ENCODE data around the gene CCL17. TPM values are rescaled to one million over a fixed set of nuclear protein-coding genes. Genes with fewer than 3 reads are reported as not detected.
A peak's percentile ranks its signal among the peaks of the same experiment; 100 is the strongest.

The CCL17 gene
- total and polyA plus RNA-seq, 4 donors, result not detected

GRCh38 chr16:57386381-57386951 lies 18.1 kb upstream of the CCL17 start:
- H3K4me3 ChIP-seq (ENCODE audit: low read depth, low read length), result no peak overlapping the region
- H3K27ac ChIP-seq (ENCODE audit: low read depth, low read length), result no peak overlapping the region
- H3K36me3 ChIP-seq (ENCODE audit: control insufficient read depth, insufficient read depth, low read length), result peaks cover 24% of the 10 kb centered on the region
- WGBS (ENCODE audit: insufficient coverage), result 47% methylated on average over 3 of the region's 5 CpGs
- DNase-seq (ENCODE audit: low read depth in 4 of 6, low spot score in 6 of 6), result peak in 2 of 6 donors; percentile 41 to 58
- peaks cover 12% of the 10 kb centered on the region for H3K4me1 ChIP-seq (ENCODE audit: control insufficient read depth, insufficient read depth, low read length)
- no peaks in the 10 kb centered on the region for H3K9me3 ChIP-seq (ENCODE audit: control insufficient read depth, insufficient read depth, low read length)
- no peaks in the 10 kb centered on the region for H3K27me3 ChIP-seq (ENCODE audit: control insufficient read depth, insufficient read depth, low read length)

- Histone ChIP-seq H3K4me3 (ENCODE audit: low read depth, low read length) (no peak overlapping the region), H3K36me3 (ENCODE audit: control insufficient read depth, insufficient read depth, low read length) (peaks cover 12% of the 10 kb centered on the region), H3K9me3 (ENCODE audit: control insufficient read depth, insufficient read depth, low read length) (no peaks in the 10 kb centered on the region), H3K27me3 (ENCODE audit: control insufficient read depth, insufficient read depth, low read length) (no peaks in the 10 kb centered on the region), H3K27ac (ENCODE audit: low read depth, low read length) (no peak overlapping the region), H3K4me1 (ENCODE audit: control insufficient read depth, insufficient read depth, low read length) (peaks cover 12% of the 10 kb centered on the region)
- DNase-seq (ENCODE audit: low read depth in 4 of 6, low spot score in 6 of 6), result no peak
- WGBS (ENCODE audit: insufficient coverage), result 86% methylated on average over 2 of the region's 3 CpGs
These were observed 16.8 kb upstream of the CCL17 start for GRCh38 chr16:57387598-57388354.

GRCh38 chr16:57388359-57389086 lies 16.0 kb upstream of the CCL17 start:
- Histone ChIP-seq H3K4me3 (ENCODE audit: low read depth, low read length) (no peak overlapping the region), H3K4me1 (ENCODE audit: control insufficient read depth, insufficient read depth, low read length) (peaks cover 12% of the 10 kb centered on the region), H3K27me3 (ENCODE audit: control insufficient read depth, insufficient read depth, low read length) (no peaks in the 10 kb centered on the region), H3K9me3 (ENCODE audit: control insufficient read depth, insufficient read depth, low read length) (no peaks in the 10 kb centered on the region), H3K27ac (ENCODE audit: low read depth, low read length) (no peak overlapping the region), H3K36me3 (ENCODE audit: control insufficient read depth, insufficient read depth, low read length) (peaks cover 4% of the 10 kb centered on the region)
- DNase-seq (ENCODE audit: low read depth in 4 of 6, low spot score in 6 of 6), result no peak
- 92% methylated on average over 7 of the region's 7 CpGs for WGBS (ENCODE audit: insufficient coverage)

- Histone ChIP-seq H3K4me1 (ENCODE audit: control insufficient read depth, insufficient read depth, low read length) (peaks cover 12% of the 10 kb centered on the region), H3K9me3 (ENCODE audit: control insufficient read depth, insufficient read depth, low read length) (no peaks in the 10 kb centered on the region), H3K36me3 (ENCODE audit: control insufficient read depth, insufficient read depth, low read length) (peaks cover 4% of the 10 kb centered on the region), H3K27ac (ENCODE audit: low read depth, low read length) (no peak overlapping the region), H3K27me3 (ENCODE audit: control insufficient read depth, insufficient read depth, low read length) (no peaks in the 10 kb centered on the region), H3K4me3 (ENCODE audit: low read depth, low read length) (no peak overlapping the region)
- WGBS (ENCODE audit: insufficient coverage), result 90% methylated on average over 3 of the region's 3 CpGs
- no peak for DNase-seq (ENCODE audit: low read depth in 4 of 6, low spot score in 6 of 6)
These were observed 15.5 kb upstream of the CCL17 start for GRCh38 chr16:57389087-57389468.

GRCh38 chr16:57390636-57391295 lies 13.8 kb upstream of the CCL17 start:
- H3K4me3 ChIP-seq (ENCODE audit: low read depth, low read length), result no peak overlapping the region
- peaks cover 8% of the 10 kb centered on the region for H3K4me1 ChIP-seq (ENCODE audit: control insufficient read depth, insufficient read depth, low read length)
- no peaks in the 10 kb centered on the region for H3K36me3 ChIP-seq (ENCODE audit: control insufficient read depth, insufficient read depth, low read length)
- DNase-seq (ENCODE audit: low read depth in 4 of 6, low spot score in 6 of 6), result no peak
- H3K9me3 ChIP-seq (ENCODE audit: control insufficient read depth, insufficient read depth, low read length), result no peaks in the 10 kb centered on the region
- WGBS (ENCODE audit: insufficient coverage), result 57% methylated on average over 4 of the region's 5 CpGs
- no peak overlapping the region for H3K27ac ChIP-seq (ENCODE audit: low read depth, low read length)
- H3K27me3 ChIP-seq (ENCODE audit: control insufficient read depth, insufficient read depth, low read length), result no peaks in the 10 kb centered on the region

GRCh38 chr16:57391300-57391699 lies 13.3 kb upstream of the CCL17 start:
- H3K27ac ChIP-seq (ENCODE audit: low read depth, low read length), result no peak overlapping the region
- no peaks in the 10 kb centered on the region for H3K27me3 ChIP-seq (ENCODE audit: control insufficient read depth, insufficient read depth, low read length)
- no peak overlapping the region for H3K4me3 ChIP-seq (ENCODE audit: low read depth, low read length)
- no peaks in the 10 kb centered on the region for H3K36me3 ChIP-seq (ENCODE audit: control insufficient read depth, insufficient read depth, low read length)
- WGBS (ENCODE audit: insufficient coverage), result 100% methylated on average over 1 of the region's 4 CpGs
- DNase-seq (ENCODE audit: low read depth in 4 of 6, low spot score in 6 of 6), result no peak
- H3K4me1 ChIP-seq (ENCODE audit: control insufficient read depth, insufficient read depth, low read length), result peaks cover 5% of the 10 kb centered on the region
- no peaks in the 10 kb centered on the region for H3K9me3 ChIP-seq (ENCODE audit: control insufficient read depth, insufficient read depth, low read length)

GRCh38 chr16:57391708-57392107 lies 12.9 kb upstream of the CCL17 start:
- Histone ChIP-seq H3K9me3 (ENCODE audit: control insufficient read depth, insufficient read depth, low read length) (no peaks in the 10 kb centered on the region), H3K4me3 (ENCODE audit: low read depth, low read length) (no peak overlapping the region), H3K36me3 (ENCODE audit: control insufficient read depth, insufficient read depth, low read length) (no peaks in the 10 kb centered on the region), H3K27ac (ENCODE audit: low read depth, low read length) (no peak overlapping the region), H3K27me3 (ENCODE audit: control insufficient read depth, insufficient read depth, low read length) (no peaks in the 10 kb centered on the region), H3K4me1 (ENCODE audit: control insufficient read depth, insufficient read depth, low read length) (peaks cover 2% of the 10 kb centered on the region)
- WGBS (ENCODE audit: insufficient coverage), result no CpG with 5 or more reads among the region's 5 CpGs
- no peak for DNase-seq (ENCODE audit: low read depth in 4 of 6, low spot score in 6 of 6)

GRCh38 chr16:57392694-57393093 lies 11.9 kb upstream of the CCL17 start:
- Histone ChIP-seq H3K4me3 (ENCODE audit: low read depth, low read length) (no peak overlapping the region), H3K27me3 (ENCODE audit: control insufficient read depth, insufficient read depth, low read length) (no peaks in the 10 kb centered on the region), H3K36me3 (ENCODE audit: control insufficient read depth, insufficient read depth, low read length) (no peaks in the 10 kb centered on the region), H3K4me1 (ENCODE audit: control insufficient read depth, insufficient read depth, low read length) (peaks cover 2% of the 10 kb centered on the region), H3K9me3 (ENCODE audit: control insufficient read depth, insufficient read depth, low read length) (no peaks in the 10 kb centered on the region), H3K27ac (ENCODE audit: low read depth, low read length) (no peak overlapping the region)
- no peak for DNase-seq (ENCODE audit: low read depth in 4 of 6, low spot score in 6 of 6)
- 100% methylated on average over 1 of the region's 1 CpG for WGBS (ENCODE audit: insufficient coverage)

GRCh38 chr16:57394444-57394843 lies 10.1 kb upstream of the CCL17 start:
- Histone ChIP-seq H3K27ac (ENCODE audit: low read depth, low read length) (no peak overlapping the region), H3K4me1 (ENCODE audit: control insufficient read depth, insufficient read depth, low read length) (peaks cover 2% of the 10 kb centered on the region), H3K27me3 (ENCODE audit: control insufficient read depth, insufficient read depth, low read length) (no peaks in the 10 kb centered on the region), H3K4me3 (ENCODE audit: low read depth, low read length) (no peak overlapping the region), H3K36me3 (ENCODE audit: control insufficient read depth, insufficient read depth, low read length) (no peaks in the 10 kb centered on the region), H3K9me3 (ENCODE audit: control insufficient read depth, insufficient read depth, low read length) (no peaks in the 10 kb centered on the region)
- WGBS (ENCODE audit: insufficient coverage), result 61% methylated on average over 7 of the region's 7 CpGs
- no peak for DNase-seq (ENCODE audit: low read depth in 4 of 6, low spot score in 6 of 6)

Data from spinal cord (tissue), 10 donors.